HG02763 (cell line): ENCODE measurements around the gene GOLGA8M.
"Not testable (repeated sequence)": the region's sequence is repeated elsewhere in the genome, so short reads cannot be mapped to it uniquely, and the experiment has no call there.

Experiments
- ATAC-seq: cut with Tn5 transposase; IDR thresholded peaks from one replicate; pipeline ENCODE4 v1.9.1; 2021; ENCODE audit warnings: mild to moderate bottlenecking, moderate library complexity; ENCODE audit not compliant: unreplicated experiment

Gene GOLGA8M, protein sequence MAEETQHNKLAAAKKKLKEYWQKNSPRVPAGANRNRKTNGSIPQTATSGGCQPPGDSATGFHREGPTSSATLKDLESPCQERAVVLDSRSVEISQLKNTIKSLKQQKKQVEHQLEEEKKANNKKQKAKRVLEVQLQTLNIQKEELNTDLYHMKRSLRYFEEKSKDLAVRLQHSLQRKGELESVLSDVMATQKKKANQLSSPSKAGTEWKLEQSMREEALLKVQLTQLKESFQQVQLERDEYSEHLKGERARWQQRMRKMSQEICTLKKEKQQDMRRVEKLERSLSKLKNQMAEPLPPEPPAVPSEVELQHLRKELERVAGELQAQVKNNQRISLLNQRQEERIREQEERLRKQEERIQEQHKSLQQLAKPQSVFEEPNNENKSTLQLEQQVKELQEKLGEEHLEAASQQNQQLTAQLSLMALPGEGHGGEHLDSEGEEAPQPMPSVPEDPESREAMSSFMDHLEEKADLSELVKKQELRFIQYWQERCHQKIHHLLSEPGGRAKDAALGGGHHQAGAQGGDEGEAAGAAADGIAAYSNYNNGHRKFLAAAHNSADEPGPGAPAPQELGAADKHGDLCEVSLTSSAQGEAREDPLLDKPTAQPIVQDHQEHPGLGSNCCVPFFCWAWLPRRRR

DNA sequence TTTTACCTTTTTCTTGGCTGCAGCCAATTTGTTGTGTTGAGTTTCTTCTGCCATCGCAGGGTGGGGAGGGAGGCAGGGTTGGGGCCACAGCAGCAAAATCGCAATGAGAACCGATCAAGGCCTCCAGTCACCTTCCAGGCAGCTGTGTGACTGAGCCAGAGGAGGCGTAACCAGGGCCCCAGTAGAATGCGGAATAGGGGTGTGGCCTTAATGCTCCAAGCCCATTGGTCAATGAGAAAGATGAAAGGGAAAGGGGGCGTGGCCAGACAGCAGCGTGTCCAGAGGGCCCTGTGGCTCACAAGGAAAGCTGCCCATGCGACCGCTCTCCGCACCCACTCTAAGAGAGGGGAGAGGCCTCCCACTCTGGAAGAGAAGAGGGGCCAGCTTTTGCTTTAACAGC lies at the start of gene GOLGA8M:
TSS of gene GOLGA8M (minus strand) at position 152 of the 400 bp plus-strand sequence. CDS start at position 54, 98 bp downstream.
- not testable (repeated sequence) for ATAC-seq

DNA sequence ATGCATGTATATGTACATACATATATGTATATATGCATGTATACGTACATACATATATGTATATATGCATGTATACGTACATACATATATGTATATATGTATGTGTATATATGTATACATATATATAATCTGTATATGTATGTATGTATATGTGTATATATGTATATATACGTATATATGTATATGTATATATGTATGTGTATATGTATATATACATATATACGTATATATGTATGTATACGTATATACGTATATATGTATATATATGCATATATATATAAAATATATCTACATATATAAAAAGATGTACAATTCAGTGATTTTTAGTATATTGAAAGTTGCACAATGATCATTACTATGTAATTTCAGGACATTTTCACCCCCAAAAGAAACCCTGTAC lies 30.7 kb upstream of the GOLGA8M start:
- ATAC-seq: not testable (repeated sequence)

DNA sequence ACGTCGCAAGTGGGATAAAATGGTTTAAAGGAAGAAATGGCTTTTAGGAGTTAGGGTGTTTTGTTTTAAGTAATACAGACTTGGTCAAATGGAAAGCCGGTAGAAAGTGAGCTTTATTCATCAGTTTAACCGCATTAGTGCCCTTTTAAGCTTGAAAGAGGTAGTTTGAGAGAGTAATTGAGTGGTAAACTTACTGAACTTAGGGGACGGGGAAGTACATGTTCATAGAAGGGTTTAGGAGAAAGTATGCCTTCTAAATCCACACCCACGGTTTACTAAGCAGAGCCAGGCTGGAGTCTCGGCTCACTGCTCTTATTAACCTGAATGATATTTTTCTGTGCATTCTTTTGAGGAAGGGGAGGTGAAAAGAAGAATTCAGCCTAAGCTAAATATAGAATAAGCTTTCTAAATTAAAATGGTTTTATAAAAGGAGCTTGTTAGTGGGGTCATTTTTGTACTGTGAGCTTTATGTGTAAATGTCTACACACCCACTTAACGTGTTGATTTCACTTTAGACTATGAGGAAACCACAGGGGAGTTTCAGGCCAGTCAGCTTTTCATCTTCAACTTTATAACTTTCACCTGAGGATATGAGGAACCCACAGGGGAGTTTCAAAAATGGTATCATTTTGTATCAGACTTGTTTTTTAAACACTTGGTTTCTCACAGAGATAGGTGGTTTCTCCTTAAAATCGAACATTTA lies 26.5 kb upstream of the GOLGA8M start:
- not testable (repeated sequence) for ATAC-seq

DNA sequence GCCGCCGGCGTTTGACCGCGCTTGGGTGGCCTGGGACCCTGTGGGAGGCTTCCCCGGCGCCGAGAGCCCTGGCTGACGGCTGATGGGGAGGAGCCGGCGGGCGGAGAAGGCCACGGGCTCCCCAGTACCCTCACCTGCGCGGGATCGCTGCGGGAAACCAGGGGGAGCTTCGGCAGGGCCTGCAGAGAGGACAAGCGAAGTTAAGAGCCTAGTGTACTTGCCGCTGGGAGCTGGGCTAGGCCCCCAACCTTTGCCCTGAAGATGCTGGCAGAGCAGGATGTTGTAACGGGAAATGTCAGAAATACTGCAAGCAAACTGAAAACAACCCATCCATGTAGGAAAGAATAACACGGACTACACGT lies 26.0 kb upstream of the GOLGA8M start:
- peak; percentile 6 for ATAC-seq

DNA sequence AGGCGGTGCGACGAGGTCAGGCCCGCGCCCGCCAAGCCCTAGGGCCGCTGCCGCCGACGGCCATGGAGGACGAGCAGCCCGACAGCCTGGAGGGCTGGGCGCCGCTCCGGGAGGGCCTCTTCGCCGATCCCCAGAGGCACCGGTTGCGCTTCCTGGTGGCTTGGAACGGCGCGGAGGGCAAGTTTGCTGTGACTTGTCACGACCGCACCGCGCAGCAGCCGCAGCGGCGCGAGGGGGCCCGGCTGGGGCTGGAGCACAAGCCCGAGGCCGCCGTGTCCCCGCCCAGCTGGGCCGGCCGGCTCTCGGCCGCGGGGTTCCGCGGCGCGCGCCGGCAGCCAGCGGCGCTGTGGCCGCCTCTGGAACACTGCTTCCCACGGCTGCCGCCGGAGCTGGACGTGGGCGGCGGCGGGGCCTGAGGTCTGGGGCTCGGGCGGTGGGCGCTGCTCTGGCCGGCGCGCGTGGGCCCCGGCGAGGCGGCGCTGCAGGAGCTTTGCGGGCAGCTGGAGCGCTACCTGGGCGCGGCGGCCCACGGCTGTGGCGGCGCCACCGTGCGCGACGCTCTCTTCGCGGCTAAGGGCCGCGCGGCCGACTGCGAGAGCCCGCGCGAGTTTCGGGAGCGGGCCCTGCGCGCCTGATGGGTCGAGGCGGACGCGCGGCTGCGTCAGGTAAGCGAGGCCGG lies 25.4 kb upstream of the GOLGA8M start:
- ATAC-seq: peak; percentile 60

DNA sequence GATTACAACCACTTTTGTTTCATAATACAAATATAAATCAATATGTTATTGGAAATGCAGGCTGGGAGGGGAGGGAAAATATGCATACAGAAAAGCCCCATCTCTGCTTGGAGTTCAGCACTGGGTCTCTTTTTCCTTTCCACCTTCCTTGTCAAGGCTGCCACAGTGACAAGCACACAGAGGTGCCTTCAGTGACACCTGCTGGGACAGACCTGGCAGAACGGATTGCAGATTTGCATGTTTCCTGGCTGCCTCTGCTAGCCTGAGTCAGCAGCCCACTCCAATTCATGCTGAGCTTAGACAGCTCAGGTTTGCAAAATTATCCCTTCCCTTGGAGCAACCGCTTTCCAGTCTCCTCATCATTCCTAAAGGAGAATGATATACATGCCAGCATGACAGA lies 15.8 kb upstream of the GOLGA8M start:
- ATAC-seq: not testable (repeated sequence)

DNA sequence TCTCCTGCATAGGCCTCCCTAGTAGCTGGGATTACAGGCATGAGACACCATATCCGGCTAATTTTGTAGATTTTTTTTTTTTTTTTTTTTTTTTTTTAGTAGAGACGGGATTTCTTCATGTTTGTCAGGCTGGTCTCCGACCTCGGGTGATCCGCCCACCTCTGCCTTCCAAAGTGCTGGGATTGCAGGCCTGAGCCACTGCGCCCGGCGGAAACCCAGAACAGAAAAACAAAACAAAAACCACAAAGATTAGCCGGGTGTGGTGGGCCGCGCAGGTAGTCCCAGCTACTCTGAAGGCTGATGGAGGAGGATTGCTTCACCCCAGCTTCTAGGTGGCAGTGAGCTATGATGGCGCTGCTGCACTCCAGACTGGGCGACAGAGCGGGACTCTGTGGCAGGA lies 14.8 kb upstream of the GOLGA8M start:
- ATAC-seq: not testable (repeated sequence)

DNA sequence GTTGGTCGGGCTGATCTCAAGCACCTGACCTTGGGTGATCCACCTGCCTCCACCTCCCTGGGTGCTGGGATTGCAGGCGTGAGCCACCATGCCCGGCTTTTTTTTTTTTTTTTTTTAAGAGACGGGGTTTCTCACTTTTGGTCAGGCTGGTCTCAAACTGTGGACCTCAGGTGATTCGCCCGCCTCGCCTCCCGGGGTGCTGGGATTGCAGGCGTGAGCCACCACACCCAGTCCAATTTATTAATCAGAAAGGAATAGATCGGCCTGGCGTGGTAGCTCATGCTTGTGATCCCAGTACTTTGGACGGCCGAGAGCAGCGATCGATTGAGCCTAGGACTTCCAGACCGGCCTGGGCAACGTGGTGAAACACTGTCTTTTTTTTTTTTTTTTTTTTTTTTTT lies 13.9 kb upstream of the GOLGA8M start:
- no peak for ATAC-seq

DNA sequence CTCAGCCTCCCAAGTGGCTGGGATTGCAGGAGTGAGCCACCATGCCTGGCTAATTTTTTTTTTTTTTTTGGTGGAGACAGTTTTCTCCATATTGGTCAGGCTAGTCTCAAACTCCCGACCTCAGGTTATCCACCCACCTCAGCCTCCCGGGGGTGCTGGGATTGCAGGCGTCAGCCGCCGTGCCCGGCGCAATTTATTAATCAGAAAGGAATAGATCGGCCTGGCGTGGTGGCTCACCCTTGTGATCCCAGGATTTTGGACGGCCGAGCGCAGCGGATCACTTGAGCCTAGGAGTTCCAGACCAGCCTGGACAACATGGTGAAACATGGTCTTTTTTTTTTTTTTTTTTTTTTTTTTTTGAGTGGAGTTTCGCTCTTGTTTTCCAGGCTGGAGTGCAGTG lies 13.3 kb upstream of the GOLGA8M start:
- ATAC-seq: no peak

DNA sequence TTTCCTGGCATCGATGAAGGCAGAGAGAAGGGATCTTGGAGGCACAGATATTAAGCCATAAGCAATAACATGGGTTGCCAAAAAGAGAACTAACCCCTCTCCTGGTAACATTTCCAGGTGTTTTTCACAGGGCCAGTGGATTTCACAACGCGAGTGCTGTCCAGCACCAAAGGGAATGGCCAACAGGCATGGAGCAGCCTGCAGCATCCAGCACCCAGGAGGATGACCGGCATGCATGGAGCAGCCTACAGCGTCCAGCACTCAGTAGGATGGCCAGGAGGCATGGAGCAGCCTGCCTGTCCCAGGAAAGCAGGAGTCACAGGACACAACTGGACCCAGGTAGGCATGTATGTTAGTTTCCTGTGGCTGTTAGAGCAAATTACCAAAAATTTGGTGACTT lies 11.8 kb upstream of the GOLGA8M start:
- ATAC-seq: not testable (repeated sequence)

DNA sequence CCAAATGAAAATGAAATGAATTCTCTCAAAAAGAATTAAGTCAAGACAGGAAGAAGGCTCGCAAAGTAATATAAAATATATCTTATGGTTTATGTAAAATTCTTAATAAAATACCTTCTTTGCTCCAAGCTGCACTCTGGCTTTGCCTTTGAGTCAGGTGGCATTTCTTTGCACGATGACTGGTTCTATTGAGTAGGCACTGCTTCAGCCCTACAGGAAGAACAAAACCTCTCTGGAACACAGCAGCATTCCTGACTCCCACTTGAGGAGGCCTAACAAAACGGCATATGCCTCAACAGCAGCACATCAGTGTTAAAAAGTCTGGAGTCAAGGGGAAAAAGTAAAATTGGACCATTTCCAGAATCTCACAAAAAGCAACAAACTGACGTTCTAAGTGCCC lies 7.4 kb upstream of the GOLGA8M start:
- not testable (repeated sequence) for ATAC-seq

DNA sequence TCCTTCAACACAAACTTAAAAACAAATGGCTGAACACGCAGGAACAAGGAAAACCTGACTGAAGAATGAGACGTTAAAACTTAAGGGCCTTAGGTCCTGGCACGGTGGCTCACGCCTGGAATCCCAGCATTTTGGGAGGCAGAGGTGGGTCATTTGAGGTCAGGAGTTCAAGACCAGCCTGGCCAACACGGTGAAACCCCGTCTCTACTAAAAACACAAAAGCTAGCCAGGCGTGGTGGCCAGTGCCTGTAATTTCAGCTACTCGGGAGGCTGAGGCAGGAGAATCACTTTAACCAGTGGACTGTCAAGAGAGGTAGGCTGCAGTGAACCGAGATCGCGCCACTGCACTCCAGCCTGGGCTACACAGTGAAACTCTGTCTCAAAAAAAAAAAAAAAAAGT lies 6.4 kb upstream of the GOLGA8M start:
- ATAC-seq: not testable (repeated sequence)

DNA sequence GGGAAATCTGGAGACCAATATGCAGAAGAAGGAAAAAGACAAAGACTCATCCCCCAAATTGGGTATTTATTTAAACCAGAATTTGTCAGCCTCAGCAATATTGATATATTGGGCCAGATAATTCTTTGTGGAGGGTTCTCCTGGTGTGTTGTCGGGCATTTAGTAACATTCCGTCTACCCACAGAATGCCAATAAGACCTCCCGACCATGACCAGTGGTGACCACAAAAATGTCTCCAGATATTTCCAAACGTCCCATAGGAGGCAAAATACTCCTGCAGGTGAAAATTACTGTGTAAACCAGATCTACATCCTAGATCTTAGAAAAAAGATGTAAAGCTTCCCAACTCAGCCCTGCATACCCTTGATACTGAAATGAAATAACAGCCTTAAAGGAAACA lies 2.0 kb upstream of the GOLGA8M start:
- not testable (repeated sequence) for ATAC-seq

DNA sequence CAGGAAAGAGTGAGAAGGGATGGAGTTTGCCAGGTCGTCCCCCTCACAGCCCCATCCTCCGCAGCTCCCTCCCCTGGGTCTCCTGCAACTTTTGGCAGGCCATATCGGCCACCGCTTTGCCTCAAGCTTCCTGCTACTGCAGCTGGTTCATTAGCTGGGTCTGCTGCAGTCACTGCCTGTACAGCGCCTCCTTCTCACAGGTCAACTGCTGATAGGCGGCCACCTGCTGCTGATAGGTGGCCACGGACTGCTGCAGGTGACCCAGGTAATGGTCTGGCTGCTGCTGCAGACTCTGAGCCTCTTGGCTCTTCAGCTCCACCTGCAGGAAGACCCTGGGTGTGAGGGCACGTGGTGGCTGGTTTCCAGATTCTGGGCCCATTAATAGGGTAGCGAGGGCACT lies 8.3 kb downstream of the GOLGA8M start:
- ATAC-seq: not testable (repeated sequence)

DNA sequence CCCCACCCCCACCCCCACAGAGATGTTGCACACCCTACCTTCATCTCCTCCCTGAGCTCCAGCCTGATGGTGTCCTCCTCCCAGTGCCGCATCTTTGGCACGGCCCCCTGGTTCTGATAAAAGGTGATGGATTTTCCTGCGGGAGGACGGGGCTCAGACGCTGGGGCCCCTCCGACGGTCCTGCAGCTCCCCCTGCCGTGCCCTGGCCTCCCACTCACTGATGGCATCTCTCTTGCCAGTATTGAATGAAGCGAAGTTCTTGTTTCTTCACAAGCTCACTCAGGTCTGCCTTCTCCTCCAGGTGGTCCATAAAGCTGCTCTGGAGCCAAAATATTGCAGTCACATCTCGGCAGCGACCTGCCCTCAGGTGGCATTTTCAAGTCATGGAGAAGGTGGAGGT lies 9.8 kb downstream of the GOLGA8M start:
- ATAC-seq: not testable (repeated sequence)

DNA sequence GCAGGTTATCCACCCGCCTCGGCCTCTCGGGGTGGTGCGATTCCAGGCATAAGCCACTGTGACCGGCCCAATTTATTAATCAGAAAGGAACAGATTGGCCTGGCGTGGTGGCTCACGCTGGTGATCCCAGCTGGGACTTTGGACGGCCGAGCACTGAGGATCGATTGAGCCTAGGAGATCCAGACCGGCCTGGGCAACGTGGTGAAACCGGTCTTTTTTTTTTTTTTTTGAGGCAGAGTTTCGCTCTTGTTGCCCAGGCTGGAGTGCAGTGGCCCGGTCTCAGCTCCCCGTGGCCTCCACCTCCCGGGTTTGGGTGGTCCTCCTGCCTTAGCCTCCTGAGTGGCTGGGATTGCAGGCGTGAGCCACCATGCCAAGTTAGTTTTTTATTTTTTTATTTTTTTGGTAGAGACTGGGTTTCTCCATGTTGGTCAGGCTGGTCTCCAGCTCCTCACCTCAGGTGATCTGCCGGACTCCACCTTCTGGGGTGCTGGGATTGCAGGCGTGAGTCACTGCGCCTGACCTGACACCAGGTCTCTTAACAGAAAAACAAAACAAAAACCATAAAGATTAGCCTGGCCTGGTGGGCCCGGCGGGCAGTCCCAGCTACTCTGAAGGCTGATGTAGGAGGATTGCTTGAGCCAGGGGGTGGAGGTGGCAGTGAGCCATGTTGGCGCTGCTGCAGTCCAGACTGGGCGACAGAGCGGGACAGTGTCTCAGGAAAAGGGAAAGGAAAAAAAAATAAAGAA lies 18.0 kb downstream of the GOLGA8M start:
- ATAC-seq: not testable (repeated sequence)

DNA sequence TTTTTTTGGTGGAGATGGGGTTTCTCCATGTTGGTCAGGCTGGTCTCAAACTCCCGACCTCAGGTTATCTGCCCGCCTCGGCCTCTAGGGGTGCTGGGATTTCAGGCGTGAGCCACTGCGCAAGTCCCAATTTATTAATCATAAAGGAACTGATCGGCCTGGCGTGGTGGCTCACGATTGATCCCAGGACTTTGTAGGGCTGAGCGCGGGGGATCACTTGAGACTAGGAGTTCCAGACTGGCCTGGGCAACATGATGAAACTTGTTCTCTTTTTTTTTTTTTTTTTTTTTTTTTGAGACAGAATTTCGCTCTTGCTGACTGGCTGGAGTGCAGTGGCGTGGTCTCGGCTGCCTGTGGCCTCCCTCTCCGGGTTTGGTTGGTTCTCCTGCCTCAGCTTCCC lies 19.2 kb downstream of the GOLGA8M start:
- ATAC-seq: not testable (repeated sequence)

DNA sequence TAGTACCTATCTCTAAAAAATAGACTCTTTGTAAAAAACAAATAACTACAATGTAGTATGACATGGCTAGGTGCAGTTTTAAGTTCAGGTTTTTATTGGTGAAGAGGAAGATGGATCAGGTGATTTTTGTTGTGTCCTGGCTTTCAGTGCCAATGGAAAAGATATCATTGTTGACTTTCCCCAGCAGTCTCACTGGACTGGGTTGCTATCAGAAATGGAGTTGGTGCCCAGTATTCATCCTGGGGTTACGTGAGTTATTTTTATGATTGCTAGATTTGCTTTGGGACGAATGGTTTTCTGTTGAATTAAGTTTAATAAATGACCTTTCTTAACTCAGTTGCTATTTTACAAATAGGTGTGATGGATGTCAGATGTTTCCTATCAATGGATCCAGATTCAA lies 38.7 kb downstream of the GOLGA8M start:
- ATAC-seq: not testable (repeated sequence)

DNA sequence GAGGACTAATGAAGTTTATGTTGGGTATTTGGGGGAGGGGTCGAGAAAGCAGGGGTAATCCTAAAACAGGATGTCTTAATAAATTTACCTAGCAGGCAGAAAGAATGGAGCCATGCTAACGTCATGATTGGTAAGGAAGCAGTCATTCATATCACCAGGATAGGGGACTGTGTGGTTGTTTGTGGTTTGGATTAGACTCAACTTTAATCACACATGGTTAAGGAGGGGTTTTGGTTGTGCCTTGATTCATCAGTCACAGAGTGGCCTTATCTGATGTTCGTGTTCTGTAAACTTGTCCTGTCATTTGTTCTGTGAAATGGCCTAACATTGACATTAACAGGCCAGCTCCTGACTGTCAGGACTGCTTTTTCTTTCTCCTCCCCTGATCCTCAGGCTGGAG lies 40.1 kb downstream of the GOLGA8M start:
- not testable (repeated sequence) for ATAC-seq

DNA sequence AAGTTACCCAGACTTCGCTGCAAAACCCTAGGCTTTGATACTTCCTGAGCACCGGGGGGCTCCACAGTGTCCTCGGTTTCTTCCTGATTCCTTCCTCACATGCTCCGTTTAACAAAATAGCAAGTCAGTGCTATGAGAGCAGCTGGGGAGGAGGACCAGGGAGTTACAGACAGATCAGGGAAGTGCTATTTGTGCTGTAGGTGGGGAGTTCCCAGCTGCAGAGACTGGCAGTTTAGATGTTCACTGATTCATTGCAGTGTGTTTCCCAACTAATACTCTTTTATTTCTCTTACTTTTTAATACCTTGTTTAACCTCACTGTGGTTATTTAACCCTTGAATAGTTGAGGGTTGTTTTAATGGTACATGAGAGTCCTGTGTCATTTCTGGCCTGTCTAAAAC lies 45.8 kb downstream of the GOLGA8M start:
- not testable (repeated sequence) for ATAC-seq
